ENCODE measurements around the gene ANO6.

The ANO6 gene

GRCh38 chr12:45284096-45284901 lies 68.4 kb downstream of the ANO6 start:
- no peak for DNase-seq

DNA sequence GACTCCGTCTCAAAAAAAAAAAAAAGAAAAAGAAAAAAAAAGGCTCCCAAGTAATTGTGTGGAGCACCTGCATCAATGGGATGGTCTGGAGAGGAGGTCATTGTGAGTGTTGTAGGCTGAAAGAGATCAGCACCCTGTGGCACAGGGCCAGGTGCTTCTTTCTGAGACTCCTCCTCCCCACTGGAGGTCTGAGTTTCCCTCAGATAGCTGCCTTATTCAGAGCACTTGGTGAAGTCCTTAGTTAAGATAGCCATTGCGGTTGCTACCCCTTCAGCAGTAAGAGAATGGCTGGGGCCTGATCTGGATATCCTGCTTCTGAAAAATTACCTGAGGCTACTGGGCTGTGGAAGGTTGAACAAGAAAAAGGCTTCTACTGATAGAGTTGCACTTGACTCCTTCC lies 69.8 kb downstream of the ANO6 start:
- DNase-seq: no peak

- no peak for DNase-seq
These were observed 70.7 kb downstream of the ANO6 start for GRCh38 chr12:45286621-45287020.

DNA sequence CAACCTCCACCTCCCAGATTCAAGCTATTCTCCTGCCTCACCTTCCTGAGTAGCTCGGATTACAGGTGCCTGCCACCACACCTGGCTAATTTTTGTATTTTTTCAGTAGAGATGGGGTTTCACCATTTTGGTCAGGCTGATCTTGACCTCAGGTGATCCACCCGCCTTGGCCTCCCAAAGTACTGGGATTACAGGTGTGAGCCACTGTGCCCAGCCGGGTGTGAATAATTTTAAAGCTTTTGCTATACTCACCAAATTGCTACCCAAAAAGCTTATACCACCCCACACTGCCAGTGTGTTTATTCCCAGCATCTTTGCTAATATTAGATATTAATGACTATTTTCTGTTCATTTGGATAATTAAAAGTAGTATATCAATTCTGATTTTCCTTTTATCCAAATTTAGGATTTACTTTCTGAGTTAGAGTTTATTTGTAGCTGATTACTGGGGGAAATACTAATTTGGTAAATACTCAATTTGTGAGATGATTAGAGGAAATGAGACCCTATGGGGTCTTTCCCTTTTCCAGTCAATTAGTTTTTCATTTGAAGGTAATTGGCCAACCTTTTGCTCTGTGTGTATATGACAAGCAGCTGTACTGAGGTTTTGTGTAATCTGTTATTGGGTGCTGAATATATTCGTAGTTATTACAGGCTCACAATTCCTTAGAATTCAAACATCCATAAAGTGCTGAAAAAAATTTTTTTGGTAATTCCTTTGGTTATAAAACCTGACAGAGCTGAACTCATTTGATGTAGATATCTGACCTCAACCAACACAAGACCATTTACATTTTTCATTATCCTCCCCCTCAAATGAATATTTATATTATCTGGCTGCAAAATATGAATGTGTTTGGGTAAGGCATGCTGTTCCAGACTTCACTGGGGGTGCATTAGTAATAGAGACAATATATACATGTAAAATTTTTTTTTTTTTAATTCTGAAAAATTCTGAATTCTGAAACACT lies 73.6 kb downstream of the ANO6 start:
- DNase-seq: no peak

DNA sequence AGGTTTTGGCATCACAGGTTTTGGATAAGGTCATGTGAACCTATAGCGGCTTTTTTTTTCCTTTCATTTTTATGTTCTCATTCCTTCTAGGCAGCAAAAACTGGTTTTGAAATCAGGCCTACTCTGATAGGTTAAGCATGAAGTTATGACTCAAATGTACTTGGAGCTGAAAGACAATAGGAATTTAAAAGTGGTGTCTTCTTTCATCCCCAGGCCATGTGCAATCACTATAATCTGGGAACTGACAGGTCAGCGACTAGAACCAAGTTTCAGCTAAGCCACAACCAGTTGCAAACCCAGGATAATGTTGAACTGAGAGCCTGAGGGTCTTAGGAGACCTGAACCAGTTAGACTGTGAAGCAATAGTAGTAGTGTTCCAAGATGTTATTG lies 74.3 kb downstream of the ANO6 start:
- no peak for DNase-seq

DNA sequence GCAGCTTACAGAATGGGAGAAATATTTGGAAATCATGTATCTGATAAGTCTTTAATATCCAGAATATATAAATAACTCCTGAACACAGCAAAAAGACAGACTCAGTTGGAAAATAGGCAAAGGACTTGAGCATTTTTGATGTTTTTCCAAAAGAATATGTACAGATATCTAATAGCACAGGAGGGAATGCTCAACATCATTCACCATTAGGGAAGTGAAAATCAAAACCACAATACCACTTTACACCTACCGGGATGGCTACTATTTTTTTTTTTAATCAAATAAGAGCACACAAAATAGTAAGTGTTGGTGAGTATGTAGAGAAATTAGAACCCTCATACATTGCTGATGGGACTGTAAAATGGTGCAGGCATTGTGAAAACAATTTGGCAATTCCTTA lies 75.6 kb downstream of the ANO6 start:
- no peak for DNase-seq

- no peak for DNase-seq
These were observed 76.7 kb downstream of the ANO6 start for GRCh38 chr12:45292486-45293195.

DNA sequence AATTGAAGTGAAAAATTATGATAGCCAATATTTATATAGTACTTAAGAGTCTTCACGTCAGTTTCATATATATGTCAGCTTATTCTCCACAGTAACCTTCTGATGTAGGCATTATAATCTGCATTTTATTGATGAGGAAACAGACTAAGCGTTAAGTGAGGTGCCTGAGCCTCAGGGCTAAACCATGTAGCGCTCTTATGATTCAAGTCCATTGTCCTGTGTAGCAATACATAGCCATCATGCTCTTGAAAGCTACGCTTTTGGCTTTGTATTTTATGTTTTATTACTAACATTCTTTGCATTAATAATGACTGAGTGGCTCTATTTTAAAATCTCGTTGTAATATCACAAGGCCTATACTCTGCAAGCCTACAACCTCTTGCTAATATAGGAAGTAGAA lies 79.0 kb downstream of the ANO6 start:
- DNase-seq: no peak

DNA sequence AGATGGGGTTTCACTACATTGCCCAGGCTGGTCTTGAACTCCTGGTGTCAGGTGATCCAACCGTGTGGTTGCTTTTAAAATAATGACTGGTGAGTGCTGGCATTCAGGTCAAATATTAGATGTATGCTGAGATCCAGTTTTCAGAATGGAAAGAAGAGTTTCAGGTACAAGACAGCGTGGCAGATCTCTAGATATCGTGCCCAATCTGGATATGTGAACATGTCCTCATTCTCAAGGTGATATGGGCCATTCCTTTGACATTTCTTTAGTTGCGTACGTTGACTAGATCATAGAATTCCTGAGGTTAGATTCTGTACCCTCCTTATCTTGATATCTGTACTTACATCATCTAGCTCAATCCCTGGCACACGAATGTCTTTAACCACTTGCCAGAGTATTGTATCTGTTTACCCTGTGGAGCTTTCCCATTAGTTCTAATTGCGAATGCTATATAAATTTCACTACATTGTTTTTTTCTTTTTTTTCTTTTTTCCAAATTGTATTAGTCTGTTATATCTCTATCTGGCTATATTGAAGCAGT lies 80.2 kb downstream of the ANO6 start:
- DNase-seq: no peak

DNA sequence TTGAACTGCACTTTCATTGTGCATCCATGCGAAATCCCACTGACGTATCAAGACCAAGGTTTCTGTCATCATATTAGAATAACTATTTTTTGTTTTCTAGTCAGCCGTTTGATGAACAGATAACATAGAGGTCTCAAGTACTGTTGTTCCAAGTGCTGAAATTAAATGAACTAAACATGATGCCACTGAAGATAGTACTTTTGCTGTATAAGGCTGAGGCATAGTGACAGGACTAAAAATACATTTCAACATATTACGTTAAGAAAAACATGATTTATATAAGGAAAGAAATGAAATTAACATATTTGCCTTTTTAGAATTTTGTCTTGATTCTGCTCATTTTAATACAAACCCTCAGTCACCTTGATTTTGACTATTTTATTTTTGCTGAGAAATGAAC lies 82.2 kb downstream of the ANO6 start:
- no peak for DNase-seq

GRCh38 chr12:45298721-45299692 lies 83.1 kb downstream of the ANO6 start:
- no peak for DNase-seq

DNA sequence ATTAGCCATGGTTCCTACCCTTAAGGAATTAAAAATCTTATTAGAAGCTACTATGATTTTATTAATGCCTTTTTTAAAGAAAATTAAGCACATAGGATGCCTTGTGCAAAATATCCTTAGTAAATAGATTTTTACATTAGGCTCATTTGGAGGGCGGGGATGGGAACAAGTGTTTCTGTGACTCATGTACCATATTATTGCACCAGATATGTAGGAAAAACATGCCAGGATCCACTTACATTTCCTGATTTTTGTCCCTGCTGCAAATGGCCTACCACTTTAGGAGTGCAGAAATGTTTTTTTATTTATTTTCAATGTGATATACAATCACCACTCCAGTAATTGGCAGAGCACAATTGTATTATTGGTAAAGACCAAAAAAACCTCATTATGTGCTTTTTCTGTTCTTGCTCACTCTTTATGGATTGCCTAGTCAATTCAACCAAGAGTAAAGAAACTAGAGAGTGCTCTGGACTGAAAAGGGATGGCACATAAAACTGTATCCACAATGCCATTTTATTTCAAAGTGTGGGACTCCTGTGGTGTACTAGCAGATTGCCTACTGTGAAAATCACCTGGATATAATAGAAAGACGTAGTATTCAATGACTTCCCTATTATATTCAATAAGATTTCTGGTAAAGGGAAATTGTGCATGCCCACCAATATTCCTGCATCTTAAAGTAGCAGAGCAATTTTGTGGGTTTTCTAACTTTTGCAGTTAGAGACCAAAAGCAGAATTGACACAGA lies 86.9 kb downstream of the ANO6 start:
- no peak for DNase-seq

DNA sequence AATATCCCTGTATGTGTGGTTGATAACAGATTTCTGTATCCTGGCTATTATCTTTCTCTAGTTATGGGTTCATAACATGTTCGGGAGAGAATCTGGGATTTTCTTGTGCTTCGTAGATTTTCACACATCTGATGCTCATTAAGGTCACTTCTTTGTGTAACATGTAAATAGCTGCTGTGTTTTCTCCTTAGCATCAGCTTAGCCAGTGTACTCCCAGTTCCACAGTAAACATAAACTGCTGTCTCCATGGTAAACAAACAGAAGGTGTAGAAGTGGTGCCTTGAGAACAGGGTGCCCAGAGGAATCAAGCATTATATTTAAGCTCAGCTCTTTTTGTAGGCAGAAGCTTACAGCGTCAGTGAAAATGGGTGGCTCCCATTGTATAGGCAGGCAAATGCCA lies 88.0 kb downstream of the ANO6 start:
- no peak for DNase-seq

- DNase-seq: no peak
These were observed 88.8 kb downstream of the ANO6 start for GRCh38 chr12:45304514-45305178.

- no peak for DNase-seq
These were observed 90.0 kb downstream of the ANO6 start for GRCh38 chr12:45305907-45306306.

DNA sequence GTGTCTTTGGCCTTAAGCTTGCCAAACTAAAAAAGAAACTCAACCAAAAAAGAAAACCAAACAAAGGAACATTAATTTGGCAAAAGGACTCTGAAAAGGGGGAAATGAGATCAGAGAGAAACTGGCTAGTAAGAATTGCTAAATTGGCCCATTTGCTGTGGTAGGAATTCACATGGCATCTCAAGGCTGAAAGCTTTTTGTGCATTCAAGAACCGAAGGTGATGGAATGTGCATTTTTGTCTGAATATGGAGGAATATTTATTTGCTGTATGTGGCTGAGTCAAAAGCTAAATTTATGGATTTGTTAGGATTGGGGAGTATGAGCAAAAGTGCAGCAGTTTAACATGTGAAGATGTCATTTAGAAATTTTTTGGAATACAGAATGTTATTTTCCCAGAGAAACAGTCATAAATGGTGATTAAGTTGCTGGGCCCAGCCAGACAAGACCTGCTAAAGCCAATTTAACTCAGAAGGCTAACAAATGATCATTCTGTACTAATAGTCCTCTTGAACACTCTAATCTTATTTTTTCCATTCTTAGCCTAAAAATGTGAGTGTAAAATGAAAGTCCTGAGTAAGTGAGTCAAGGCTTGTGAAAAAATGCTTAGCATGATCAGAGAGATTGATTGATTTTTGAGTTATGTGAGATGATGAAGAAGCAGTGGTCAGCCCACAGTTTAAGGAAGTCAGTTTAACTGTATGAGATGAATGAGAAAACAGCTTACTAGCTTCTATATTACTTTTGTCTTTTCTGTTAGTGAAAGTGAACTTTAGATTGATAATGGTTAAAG lies 94.1 kb downstream of the ANO6 start:
- no peak for DNase-seq

- no peak for DNase-seq
These were observed 94.7 kb downstream of the ANO6 start for GRCh38 chr12:45310627-45310968.

DNA sequence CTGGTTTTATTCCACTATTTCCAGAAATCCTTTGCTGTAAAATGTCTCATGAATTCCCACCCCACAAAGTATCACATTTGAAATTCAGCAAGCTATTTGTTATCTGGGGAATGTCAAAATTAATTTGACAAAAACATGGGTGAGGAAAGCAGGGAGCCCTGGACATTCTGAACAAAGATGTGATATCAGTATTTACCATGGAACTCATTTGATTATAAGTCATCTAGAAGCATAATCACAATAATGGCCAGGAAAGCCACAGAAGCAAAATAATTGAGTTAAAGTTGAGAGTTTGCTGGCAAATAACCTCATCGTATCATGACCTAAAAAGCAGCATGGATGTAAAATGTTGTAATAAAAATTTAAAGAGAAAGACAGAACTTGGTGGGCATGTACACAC lies 96.1 kb downstream of the ANO6 start:
- no peak for DNase-seq

- DNase-seq: no peak
These were observed 98.9 kb downstream of the ANO6 start for GRCh38 chr12:45314770-45315169.

- DNase-seq: no peak
These were observed 99.6 kb downstream of the ANO6 start for GRCh38 chr12:45315462-45315861.
